Stomach (tissue), 4 donors: ENCODE data around the gene INPP4B.

Source experiments
- CTCF ChIP-seq, 7 experiments: fragments of 450-650 bp in 4 of 7; fragments of 200-600 bp in 3 of 7; sonication (generic) in 3 of 7; IDR thresholded peaks; one replicate each; pipeline ENCODE4 v1.5.1; 2016 to 2019; ENCODE audit warnings: antibody characterized with exemption in 7 of 7, control low read depth in 2 of 7, mild to moderate bottlenecking in 1 of 7
- POLR2AphosphoS5 ChIP-seq, 3 donors: sonication (generic); formaldehyde crosslinking; IDR thresholded peaks; one replicate each; pipeline ENCODE4 v1.6.1; 2016; ENCODE audit warnings: antibody characterized with exemption in 3 of 3

DNA sequence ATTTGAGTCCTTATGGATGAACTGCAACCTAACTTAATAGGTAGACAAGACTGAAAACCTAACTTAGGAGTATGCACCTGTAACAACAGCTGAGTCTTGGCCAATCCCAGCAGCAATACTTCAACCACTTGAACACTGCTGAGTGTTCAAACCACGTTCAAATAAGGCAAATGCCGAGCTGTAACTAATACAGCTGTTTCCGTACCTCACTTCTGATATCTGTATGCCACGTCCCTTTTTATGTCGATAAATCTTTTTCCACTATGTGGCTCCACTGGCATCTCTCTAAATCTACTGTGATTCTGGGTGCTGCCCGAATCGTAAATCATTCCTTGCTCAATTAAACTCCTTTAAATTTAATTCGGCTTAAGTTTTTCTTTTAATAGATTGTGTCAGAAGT lies 459.7 kb downstream of the INPP4B start:
- TF ChIP-seq CTCF (IDR thresholded peaks at IDR 0.05) (no peak), POLR2AphosphoS5 (IDR thresholded peaks at IDR 0.05) (no peak)
